Body of pancreas (tissue), 4 donors: Measurements from ENCODE around the gene KCNN3. TPM values are rescaled to one million over a fixed set of nuclear protein-coding genes. Genes with fewer than 3 reads are reported as not detected.

Experiments
- ATAC-seq: fragments of 150-250 bp; one replicate; pipeline ENCODE4 v1.9.1; 2016
- DNase-seq, 4 donors: peaks; one replicate each; pipeline ENCODE4 v3.0.0-alpha.2; 2019
- H3K27ac ChIP-seq, 4 donors: fragments of 200-600 bp; sonication (generic); 1 replicate in 3 of 4; 2 replicates in 1 of 4; pipeline versions ENCODE4 v1.5.1 to v1.6.1; 2016 to 2019; ENCODE audit warnings: mild to moderate bottlenecking in 1 of 4, mixed read lengths in 1 of 4, moderate library complexity in 1 of 4
- H3K27me3 ChIP-seq, 2 donors: fragments of 200-600 bp; sonication (generic); one replicate each; pipeline ENCODE4 v1.6.0; 2016; ENCODE audit warnings: mild to moderate bottlenecking in 1 of 2
- H3K36me3 ChIP-seq, 2 donors: fragments of 200-600 bp; sonication (generic); replicated peaks in 1 of 2; 2 replicates each; pipeline ENCODE4 v1.5.1; 2016; ENCODE audit warnings: low read depth in 2 of 2; ENCODE audit not compliant: insufficient read depth in 1 of 2
- H3K4me1 ChIP-seq: fragments of 200-600 bp; sonication (generic); one replicate; pipeline ENCODE4 v1.6.0; 2016
- H3K4me3 ChIP-seq, 2 donors: fragments of 200-600 bp; sonication (generic); 1 replicate in 1 of 2; 2 replicates in 1 of 2; pipeline ENCODE4 v1.5.1; 2016 to 2019
- H3K9me3 ChIP-seq, 3 donors: fragments of 200-600 bp; sonication (generic); 1 replicate in 2 of 3; 2 replicates in 1 of 3; pipeline ENCODE4 v1.5.1; 2016
- POLR2A ChIP-seq, 3 donors: fragments of 450-650 bp; IDR thresholded peaks; one replicate each; pipeline ENCODE4 v1.6.1; 2016; ENCODE audit warnings: antibody characterized with exemption in 3 of 3, mild to moderate bottlenecking in 2 of 3
- WGBS, 2 donors: methylation state at CpG; one replicate each; pipeline ENCODE4 v1.1.5; 2017; 5-methylcytosine and 5-hydroxymethylcytosine counted together
- intact Hi-C: fragments of 100-400 bp; cut with DNase I; formaldehyde crosslinking; loops from one replicate; pipeline ENCODE4 v1.15.1; 2023
- total RNA-seq, 2 donors: library from RNA; depleted of rRNA; stranded (reverse); fragments of >200 nt; gene quantifications; one replicate each; pipeline ENCODE4 v1.1.0, GENCODE V29; 2016
- TF ChIP-seq, protein P1 (sequence below), 7 experiments: fragments of 450-650 bp in 4 of 7; fragments of 200-600 bp in 3 of 7; sonication (generic) in 3 of 7; IDR thresholded peaks; one replicate each; pipeline ENCODE4 v1.5.1; 2016 to 2019; ENCODE audit warnings: antibody characterized with exemption in 7 of 7

KCNN3 gene
- total RNA-seq, 2 donors from 2014 or later = 0.33 to 1.6 TPM

DNA sequence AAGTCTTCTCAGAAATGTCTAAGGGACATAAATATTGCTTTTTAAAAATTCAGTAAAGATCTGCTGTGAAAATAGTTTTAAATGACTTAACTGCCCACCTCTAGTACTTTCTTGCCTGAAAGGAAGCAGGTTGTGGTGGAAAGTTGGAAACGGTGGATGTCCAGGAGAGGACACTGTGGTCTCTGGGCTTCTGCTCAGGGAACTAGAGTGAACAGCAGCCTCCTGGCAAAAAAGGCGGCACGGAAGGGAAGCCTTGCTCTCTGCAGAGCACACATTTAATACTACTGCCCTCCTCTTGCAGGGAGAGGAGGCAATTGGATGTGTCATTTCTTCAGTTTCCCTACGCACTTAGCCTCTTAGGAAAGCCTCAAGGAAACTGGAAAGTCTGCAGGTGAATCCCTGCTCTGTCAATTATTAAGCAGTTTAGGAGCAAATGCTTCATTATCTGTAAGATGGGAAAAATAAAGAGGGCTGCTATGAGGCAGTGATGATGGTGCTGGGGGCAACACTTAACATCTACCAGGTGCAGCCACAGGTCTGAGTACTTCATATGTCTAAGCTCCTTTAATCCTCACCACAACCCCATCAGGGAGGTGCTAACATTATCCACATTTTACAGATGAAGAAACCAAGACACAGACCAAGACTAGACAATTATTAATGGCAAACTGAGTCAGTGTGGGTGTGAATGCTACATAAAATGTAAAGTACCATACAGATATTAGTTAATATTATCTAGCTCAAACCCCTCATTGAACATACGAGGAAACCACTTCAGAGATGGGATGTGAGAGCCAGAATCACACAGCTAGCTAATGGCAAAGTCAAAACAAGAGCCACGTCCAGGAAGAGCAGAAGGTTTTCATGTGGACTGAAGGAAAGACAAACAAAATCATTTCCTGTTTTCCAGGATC lies 153.2 kb downstream of the KCNN3 start:
- no peak for ATAC-seq
- Histone ChIP-seq H3K36me3 (no peaks in the 10 kb centered on the region), H3K27ac (no peak overlapping the region), H3K4me3 (no peak overlapping the region), H3K27me3 (no peaks in the 10 kb centered on the region), H3K9me3 (no peaks in the 10 kb centered on the region), H3K4me1 (peaks cover 4% of the 10 kb centered on the region)
- intact Hi-C loops = no loop called here
- TF ChIP-seq, protein P1, sequence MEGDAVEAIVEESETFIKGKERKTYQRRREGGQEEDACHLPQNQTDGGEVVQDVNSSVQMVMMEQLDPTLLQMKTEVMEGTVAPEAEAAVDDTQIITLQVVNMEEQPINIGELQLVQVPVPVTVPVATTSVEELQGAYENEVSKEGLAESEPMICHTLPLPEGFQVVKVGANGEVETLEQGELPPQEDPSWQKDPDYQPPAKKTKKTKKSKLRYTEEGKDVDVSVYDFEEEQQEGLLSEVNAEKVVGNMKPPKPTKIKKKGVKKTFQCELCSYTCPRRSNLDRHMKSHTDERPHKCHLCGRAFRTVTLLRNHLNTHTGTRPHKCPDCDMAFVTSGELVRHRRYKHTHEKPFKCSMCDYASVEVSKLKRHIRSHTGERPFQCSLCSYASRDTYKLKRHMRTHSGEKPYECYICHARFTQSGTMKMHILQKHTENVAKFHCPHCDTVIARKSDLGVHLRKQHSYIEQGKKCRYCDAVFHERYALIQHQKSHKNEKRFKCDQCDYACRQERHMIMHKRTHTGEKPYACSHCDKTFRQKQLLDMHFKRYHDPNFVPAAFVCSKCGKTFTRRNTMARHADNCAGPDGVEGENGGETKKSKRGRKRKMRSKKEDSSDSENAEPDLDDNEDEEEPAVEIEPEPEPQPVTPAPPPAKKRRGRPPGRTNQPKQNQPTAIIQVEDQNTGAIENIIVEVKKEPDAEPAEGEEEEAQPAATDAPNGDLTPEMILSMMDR (IDR thresholded peaks at IDR 0.05) = no peak
- no peak for TF ChIP-seq POLR2A (IDR thresholded peaks at IDR 0.05)
- DNase-seq = no peak
- WGBS, 2 donors = 57 to 70% methylated on average over 6 of the region's 6 CpGs

GRCh38 chr1:154716011-154716410 lies 154.1 kb downstream of the KCNN3 start:
- DNase-seq (peak in 1 of 4 donors; percentile 31), ATAC-seq (no peak)
- H3K27ac ChIP-seq = no peak overlapping the region
- H3K36me3 ChIP-seq = no peaks in the 10 kb centered on the region
- TF ChIP-seq, protein P1 (IDR thresholded peaks at IDR 0.05) = no peak
- no peak for TF ChIP-seq POLR2A (IDR thresholded peaks at IDR 0.05)
- H3K9me3 ChIP-seq = no peaks in the 10 kb centered on the region
- intact Hi-C loops = no loop called here
- WGBS, 2 donors = 42 to 62% methylated on average over 2 of the region's 2 CpGs
- no peak overlapping the region for H3K4me3 ChIP-seq
- peaks cover 4% of the 10 kb centered on the region for H3K4me1 ChIP-seq
- H3K27me3 ChIP-seq = no peaks in the 10 kb centered on the region

DNA sequence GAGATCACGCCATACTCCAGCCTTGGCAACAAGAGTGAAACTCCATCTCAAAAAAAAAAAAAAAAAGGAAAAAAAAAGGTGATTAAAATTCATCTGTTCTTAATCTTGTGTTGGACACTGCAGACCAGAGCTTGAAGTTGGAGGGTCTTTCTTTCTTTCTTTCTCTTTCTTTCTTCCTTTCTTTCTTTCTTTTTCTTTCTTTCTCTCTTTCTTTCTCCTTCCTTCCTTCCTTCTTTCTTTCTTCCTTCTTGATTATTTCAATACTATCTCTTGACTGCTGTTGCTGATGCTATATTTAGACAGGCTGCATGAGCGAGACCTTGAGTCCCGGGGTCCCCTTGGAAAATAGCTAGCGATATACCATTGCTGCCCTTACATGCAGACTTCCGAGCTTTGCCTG lies 154.7 kb downstream of the KCNN3 start:
- no peak for DNase-seq
- no peak for TF ChIP-seq POLR2A (IDR thresholded peaks at IDR 0.05)
- TF ChIP-seq, protein P1 (IDR thresholded peaks at IDR 0.05) = no peak
- Histone ChIP-seq H3K9me3 (no peaks in the 10 kb centered on the region), H3K36me3 (no peaks in the 10 kb centered on the region), H3K27me3 (no peaks in the 10 kb centered on the region), H3K4me3 (no peak overlapping the region), H3K27ac (no peak overlapping the region), H3K4me1 (peaks cover 4% of the 10 kb centered on the region)
- 75 to 83% methylated on average over 5 of the region's 5 CpGs for WGBS, 2 donors
- ATAC-seq = no peak
- intact Hi-C loops = no loop called here

DNA sequence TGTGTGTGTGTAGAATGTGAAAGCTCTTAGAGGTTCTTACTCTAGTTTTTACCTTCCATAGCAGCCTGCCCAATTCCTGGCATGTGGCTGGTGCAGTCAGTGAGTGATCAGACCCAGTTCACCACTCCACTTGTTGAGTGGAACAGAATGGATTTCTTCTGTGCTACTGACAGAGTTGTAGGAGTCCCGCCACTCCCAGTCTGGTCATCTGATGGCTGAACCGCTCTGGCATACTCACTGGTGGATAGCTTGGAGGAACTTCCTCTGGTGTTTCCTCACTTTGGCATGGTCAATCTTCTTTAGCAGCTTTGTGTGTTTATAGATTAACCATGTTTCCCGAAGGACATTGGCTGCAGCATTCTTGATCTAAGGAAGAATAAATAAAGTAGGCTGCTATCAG lies 155.4 kb downstream of the KCNN3 start:
- H3K27me3 ChIP-seq = no peaks in the 10 kb centered on the region
- H3K36me3 ChIP-seq = no peaks in the 10 kb centered on the region
- H3K9me3 ChIP-seq = no peaks in the 10 kb centered on the region
- no peak for ATAC-seq
- peaks cover 4% of the 10 kb centered on the region for H3K4me1 ChIP-seq
- no peak for TF ChIP-seq POLR2A (IDR thresholded peaks at IDR 0.05)
- TF ChIP-seq, protein P1 (IDR thresholded peaks at IDR 0.05) = no peak
- WGBS, 2 donors = 28 to 40% methylated on average over 3 of the region's 3 CpGs
- peak in 2 of 4 donors; percentile 16 to 45 for DNase-seq
- intact Hi-C loops = no loop called here
- H3K27ac ChIP-seq = no peak overlapping the region
- H3K4me3 ChIP-seq = no peak overlapping the region
